GM19328 (cell line): ENCODE results near the gene CERS6.
A peak's percentile ranks its signal among the peaks of the same experiment; 100 is the strongest.

Source experiments
- ATAC-seq: cut with Tn5 transposase; IDR thresholded peaks from one replicate; pipeline ENCODE4 v1.9.1; 2021; ENCODE audit warnings: mild to moderate bottlenecking, moderate library complexity; ENCODE audit not compliant: unreplicated experiment

The CERS6 gene

GRCh38 chr2:168529054-168529833, 73.2 kb downstream of the CERS6 start:
- no peak for ATAC-seq

GRCh38 chr2:168529900-168530561, 74.0 kb downstream of the CERS6 start:
- no peak for ATAC-seq

- peak; percentile 39 for ATAC-seq
Measured at GRCh38 chr2:168530982-168531622, 75.0 kb downstream of the CERS6 start.

- no peak for ATAC-seq
Measured at GRCh38 chr2:168534926-168535325, 78.9 kb downstream of the CERS6 start.

GRCh38 chr2:168536925-168537466, 80.9 kb downstream of the CERS6 start:
- no peak for ATAC-seq

GRCh38 chr2:168538133-168538532, 82.1 kb downstream of the CERS6 start:
- no peak for ATAC-seq

- no peak for ATAC-seq
Measured at GRCh38 chr2:168538534-168538933, 82.5 kb downstream of the CERS6 start.

- no peak for ATAC-seq
Measured at GRCh38 chr2:168539945-168540344, 83.9 kb downstream of the CERS6 start.

- ATAC-seq, result no peak
Measured at GRCh38 chr2:168541858-168542257, 85.8 kb downstream of the CERS6 start.

GRCh38 chr2:168543037-168543436, 87.0 kb downstream of the CERS6 start:
- ATAC-seq, result no peak

GRCh38 chr2:168543935-168544334, 87.9 kb downstream of the CERS6 start:
- no peak for ATAC-seq

GRCh38 chr2:168545439-168546082, 89.5 kb downstream of the CERS6 start:
- no peak for ATAC-seq

GRCh38 chr2:168550670-168551069, 94.6 kb downstream of the CERS6 start:
- no peak for ATAC-seq

- peak; percentile 98 for ATAC-seq
Measured at GRCh38 chr2:168552450-168552856, 96.4 kb downstream of the CERS6 start.

GRCh38 chr2:168555283-168555682, 99.2 kb downstream of the CERS6 start:
- no peak for ATAC-seq

- no peak for ATAC-seq
Measured at GRCh38 chr2:168559187-168559586, 103.1 kb downstream of the CERS6 start.

GRCh38 chr2:168560817-168561499, 104.9 kb downstream of the CERS6 start:
- ATAC-seq, result no peak

- no peak for ATAC-seq
Measured at GRCh38 chr2:168561991-168562390, 105.9 kb downstream of the CERS6 start.

- no peak for ATAC-seq
Measured at GRCh38 chr2:168562971-168563370, 106.9 kb downstream of the CERS6 start.

- no peak for ATAC-seq
Measured at GRCh38 chr2:168564641-168565040, 108.6 kb downstream of the CERS6 start.

- no peak for ATAC-seq
Measured at GRCh38 chr2:168565112-168565511, 109.0 kb downstream of the CERS6 start.
